ENCODE data around the gene TP53I13. TPM values are rescaled to one million over a fixed set of nuclear protein-coding genes. Genes with fewer than 3 reads are reported as not detected.

TP53I13 gene
- total RNA-seq, 1 donor from 2014 or later = 42.0 TPM

GRCh38 chr17:29561554-29562517 is 6.7 kb upstream of the TP53I13 start:
- Mint-ChIP-seq H3K36me3 (ENCODE audit: unreplicated experiment) (peaks cover 3% of the 10 kb centered on the region), H3K4me3 (ENCODE audit: unreplicated experiment) (no peak overlapping the region), H3K9me3 (ENCODE audit: unreplicated experiment) (no peaks in the 10 kb centered on the region), H3K27me3 (ENCODE audit: unreplicated experiment) (no peaks in the 10 kb centered on the region), H3K27ac (ENCODE audit: unreplicated experiment) (no peak overlapping the region), H3K4me1 (ENCODE audit: unreplicated experiment) (peaks cover 7% of the 10 kb centered on the region)
- DNase-seq (ENCODE audit: extremely low spot score, unreplicated experiment) = peak; percentile 64
- no peak for TF ChIP-seq CTCF (IDR thresholded peaks at IDR 0.05)

- Mint-ChIP-seq H3K27ac (ENCODE audit: unreplicated experiment) (no peak overlapping the region), H3K9me3 (ENCODE audit: unreplicated experiment) (no peaks in the 10 kb centered on the region), H3K4me3 (ENCODE audit: unreplicated experiment) (no peak overlapping the region), H3K4me1 (ENCODE audit: unreplicated experiment) (peaks cover 7% of the 10 kb centered on the region), H3K27me3 (ENCODE audit: unreplicated experiment) (no peaks in the 10 kb centered on the region), H3K36me3 (ENCODE audit: unreplicated experiment) (peaks cover 3% of the 10 kb centered on the region)
- no peak for TF ChIP-seq CTCF (IDR thresholded peaks at IDR 0.05)
- DNase-seq (ENCODE audit: extremely low spot score, unreplicated experiment) = peak; percentile 72
These were observed 5.9 kb upstream of the TP53I13 start for GRCh38 chr17:29562615-29563014.

- no peak overlapping the region for H3K27ac Mint-ChIP-seq (ENCODE audit: unreplicated experiment)
- no peaks in the 10 kb centered on the region for H3K9me3 Mint-ChIP-seq (ENCODE audit: unreplicated experiment)
- H3K36me3 Mint-ChIP-seq (ENCODE audit: unreplicated experiment) = peaks cover 3% of the 10 kb centered on the region
- no peak for TF ChIP-seq CTCF (IDR thresholded peaks at IDR 0.05)
- no peaks in the 10 kb centered on the region for H3K27me3 Mint-ChIP-seq (ENCODE audit: unreplicated experiment)
- no peak for DNase-seq (ENCODE audit: extremely low spot score, unreplicated experiment)
- H3K4me1 Mint-ChIP-seq (ENCODE audit: unreplicated experiment) = peaks cover 7% of the 10 kb centered on the region
- H3K4me3 Mint-ChIP-seq (ENCODE audit: unreplicated experiment) = no peak overlapping the region
These were observed 4.7 kb upstream of the TP53I13 start for GRCh38 chr17:29563816-29564215.

GRCh38 chr17:29565643-29566472 is 2.6 kb upstream of the TP53I13 start:
- peak; percentile 33 for TF ChIP-seq CTCF (IDR thresholded peaks at IDR 0.05)
- Mint-ChIP-seq H3K4me1 (ENCODE audit: unreplicated experiment) (peaks cover 19% of the 10 kb centered on the region), H3K27ac (ENCODE audit: unreplicated experiment) (no peak overlapping the region), H3K36me3 (ENCODE audit: unreplicated experiment) (peaks cover 3% of the 10 kb centered on the region), H3K4me3 (ENCODE audit: unreplicated experiment) (peak overlapping the region; percentile 74), H3K9me3 (ENCODE audit: unreplicated experiment) (no peaks in the 10 kb centered on the region), H3K27me3 (ENCODE audit: unreplicated experiment) (no peaks in the 10 kb centered on the region)
- DNase-seq (ENCODE audit: extremely low spot score, unreplicated experiment) = peak; percentile 84

All from osteocyte (in vitro differentiated cells).